NCI-H2081 (cell line): Measurements from ENCODE around the gene SLC25A38.

Source experiments
- DNase-seq, 2 experiments: peaks; one replicate each; lab custom pipeline; 2025; lab: John Stamatoyannopoulos, UW

SLC25A38 gene

GRCh38 chr3:39376959-39377634 lies 6.1 kb upstream of the SLC25A38 start:
- DNase-seq: no peak

GRCh38 chr3:39378088-39378487 lies 5.1 kb upstream of the SLC25A38 start:
- no peak for DNase-seq

GRCh38 chr3:39378957-39379777 lies 4.0 kb upstream of the SLC25A38 start:
- DNase-seq: no peak

- DNase-seq: no peak
Observed at GRCh38 chr3:39379778-39380155, 3.4 kb upstream of the SLC25A38 start.

- DNase-seq: no peak
Observed at GRCh38 chr3:39381432-39381831, 1.7 kb upstream of the SLC25A38 start.

- no peak for DNase-seq
Observed at GRCh38 chr3:39383881-39384664, 903 bp downstream of the SLC25A38 start.

GRCh38 chr3:39384665-39385000 lies 1.5 kb downstream of the SLC25A38 start:
- DNase-seq: no peak

- no peak for DNase-seq
Observed at GRCh38 chr3:39385456-39386090, 2.4 kb downstream of the SLC25A38 start.

- DNase-seq: no peak
Observed at GRCh38 chr3:39386318-39386717, 3.1 kb downstream of the SLC25A38 start.

GRCh38 chr3:39387411-39387975 lies 4.3 kb downstream of the SLC25A38 start:
- DNase-seq: no peak

- no peak for DNase-seq
Observed at GRCh38 chr3:39388153-39388552, 5.0 kb downstream of the SLC25A38 start.

GRCh38 chr3:39388741-39389248 lies 5.6 kb downstream of the SLC25A38 start:
- DNase-seq: no peak

GRCh38 chr3:39390181-39390580 lies 7.0 kb downstream of the SLC25A38 start:
- DNase-seq: no peak

- DNase-seq: no peak
Observed at GRCh38 chr3:39396690-39397089, 13.5 kb downstream of the SLC25A38 start.

- no peak for DNase-seq
Observed at GRCh38 chr3:39398700-39399099, 15.5 kb downstream of the SLC25A38 start.

GRCh38 chr3:39401983-39402382 lies 18.8 kb downstream of the SLC25A38 start:
- no peak for DNase-seq

- no peak for DNase-seq
Observed at GRCh38 chr3:39404943-39405686, 21.9 kb downstream of the SLC25A38 start.

- no peak for DNase-seq
Observed at GRCh38 chr3:39405687-39406367, 22.7 kb downstream of the SLC25A38 start.

GRCh38 chr3:39406368-39407258 lies 23.4 kb downstream of the SLC25A38 start, which contains the start of gene RPSA:
Gene RPSA, plus strand, starts transcription at chr3:39406720. Its CDS starts 934 bp downstream, at chr3:39407654.
- DNase-seq: peak; percentile 96 to 98
